ENCODE results near the gene GPSM1.
A peak's percentile ranks its signal among the peaks of the same experiment; 100 is the strongest.

GPSM1 gene

DNA sequence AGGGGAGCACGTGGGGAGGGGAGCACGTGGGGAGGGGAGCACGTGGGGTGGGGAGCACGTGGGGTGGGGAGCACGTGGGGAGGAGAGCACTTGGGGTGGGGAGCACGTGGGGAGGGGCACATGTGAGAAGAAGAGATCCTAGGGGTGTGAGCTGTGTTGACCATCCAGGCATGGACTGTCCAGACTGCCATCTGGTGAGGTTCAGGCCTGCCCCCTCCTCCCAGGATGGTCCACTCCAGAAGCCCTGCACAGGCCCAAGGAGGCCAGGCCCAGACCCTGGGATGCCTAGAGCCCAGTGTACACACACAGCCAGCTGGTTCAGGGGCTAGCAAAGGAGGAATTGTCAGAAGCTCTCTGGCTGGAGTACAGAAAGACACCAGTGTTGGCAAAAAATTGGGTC, 70.3 kb downstream of the GPSM1 start:
- H3K9me3 ChIP-seq (ENCODE audit: insufficient read depth, low read depth, low read length): no peaks in the 10 kb centered on the region
- H3K27me3 ChIP-seq (ENCODE audit: insufficient read depth, low read length): no peaks in the 10 kb centered on the region
- H3K9ac ChIP-seq (ENCODE audit: low read depth, low read length): no peak overlapping the region
- peaks cover 73% of the 10 kb centered on the region for H3K36me3 ChIP-seq (ENCODE audit: insufficient read depth, low read depth, low read length)
- no peak overlapping the region for H3K27ac ChIP-seq (ENCODE audit: low read length)
- 0 out of 2 replicates have a peak, but pooled peaks cover 4% of the 10 kb centered on the region for H3K4me1 ChIP-seq (ENCODE audit: insufficient read depth, low read length)
- no peak overlapping the region for H3K4me3 ChIP-seq (ENCODE audit: low read length)

DNA sequence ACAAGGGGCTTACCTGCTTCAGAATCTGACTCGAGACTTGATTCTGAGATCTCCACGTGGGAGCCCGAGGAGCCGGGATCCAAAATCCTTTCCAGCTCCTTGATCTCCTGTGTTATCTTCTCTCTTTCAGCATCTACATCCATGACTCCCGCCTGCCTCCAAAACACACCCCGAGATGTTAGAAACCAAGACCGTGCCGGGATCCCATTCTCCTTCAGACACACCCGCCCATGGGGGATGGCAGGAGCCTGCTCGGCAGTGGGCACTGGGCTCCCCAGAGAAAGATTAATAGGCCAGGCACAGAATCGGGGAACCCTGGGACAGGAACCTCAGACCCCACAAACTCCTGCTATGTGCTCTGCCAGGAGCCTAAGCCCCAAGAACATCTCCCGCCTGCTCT, 70.9 kb downstream of the GPSM1 start:
- peak overlapping the region; percentile 85 for H3K9ac ChIP-seq (ENCODE audit: low read depth, low read length)
- peaks cover 69% of the 10 kb centered on the region for H3K36me3 ChIP-seq (ENCODE audit: insufficient read depth, low read depth, low read length)
- no peaks in the 10 kb centered on the region for H3K9me3 ChIP-seq (ENCODE audit: insufficient read depth, low read depth, low read length)
- H3K27ac ChIP-seq (ENCODE audit: low read length): no peak overlapping the region
- 0 out of 2 replicates have a peak, but pooled peaks cover 4% of the 10 kb centered on the region for H3K4me1 ChIP-seq (ENCODE audit: insufficient read depth, low read length)
- H3K4me3 ChIP-seq (ENCODE audit: low read length): 0 out of 2 replicates have a peak overlapping the region, but pooled peaks have one; percentile 92
- H3K27me3 ChIP-seq (ENCODE audit: insufficient read depth, low read length): no peaks in the 10 kb centered on the region

- Histone ChIP-seq H3K9me3 (ENCODE audit: insufficient read depth, low read depth, low read length) (no peaks in the 10 kb centered on the region), H3K9ac (ENCODE audit: low read depth, low read length) (peak overlapping the region; percentile 85), H3K36me3 (ENCODE audit: insufficient read depth, low read depth, low read length) (peaks cover 68% of the 10 kb centered on the region), H3K27me3 (ENCODE audit: insufficient read depth, low read length) (no peaks in the 10 kb centered on the region), H3K4me1 (ENCODE audit: insufficient read depth, low read length) (0 out of 2 replicates have a peak, but pooled peaks cover 4% of the 10 kb centered on the region), H3K4me3 (ENCODE audit: low read length) (peak overlapping the region; percentile 92), H3K27ac (ENCODE audit: low read length) (no peak overlapping the region)
Observed at GRCh38 chr9:136399176-136400037, 72.1 kb downstream of the GPSM1 start.

DNA sequence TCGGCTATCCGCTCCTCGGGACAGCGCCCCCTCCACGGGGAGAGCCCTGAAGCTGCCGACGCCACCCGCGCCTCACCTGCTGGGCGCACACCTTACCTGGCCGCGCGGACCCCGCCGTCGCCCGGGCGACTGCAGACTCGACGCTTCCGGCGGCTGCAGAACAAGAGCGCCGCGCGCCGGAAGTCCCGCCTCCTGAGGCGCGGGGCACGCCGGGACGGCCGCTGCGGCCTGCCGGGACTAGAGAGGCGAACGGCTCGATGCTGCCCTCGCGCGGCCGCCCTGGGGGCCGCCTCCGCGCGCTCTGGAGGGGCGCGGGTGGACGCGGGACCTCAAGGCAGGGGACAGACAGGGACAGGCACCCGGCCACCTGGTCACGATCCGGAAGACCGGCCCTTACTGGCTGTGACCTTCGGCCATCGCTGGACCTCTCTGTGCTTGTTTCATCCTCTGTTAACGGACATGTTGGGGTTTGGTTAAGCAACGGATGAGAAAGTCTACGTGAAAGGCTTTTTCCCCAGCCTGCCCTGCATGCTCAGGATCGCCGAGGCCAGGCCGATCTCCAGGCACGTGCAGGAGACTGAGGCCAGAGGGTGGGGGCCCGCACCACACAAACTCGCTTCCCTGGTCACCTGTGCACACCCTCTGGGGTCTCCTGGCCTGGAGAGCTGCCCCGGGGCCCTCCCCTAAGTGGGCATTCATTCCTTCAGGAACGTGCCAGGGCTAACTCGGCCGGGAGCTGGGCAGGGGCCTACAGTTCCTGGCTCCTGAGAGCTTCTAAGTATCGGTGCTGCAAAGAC, 72.9 kb downstream of the GPSM1 start, which contains the start of gene SNAPC4:
SNAPC4 (minus strand) TSS at position 133 of the 797 bp plus-strand sequence. CDS start 1,742 bp downstream, outside the sequence.
- H3K9me3 ChIP-seq (ENCODE audit: insufficient read depth, low read depth, low read length): no peaks in the 10 kb centered on the region
- H3K4me1 ChIP-seq (ENCODE audit: insufficient read depth, low read length): 0 out of 2 replicates have a peak, but pooled peaks cover 4% of the 10 kb centered on the region
- no peaks in the 10 kb centered on the region for H3K27me3 ChIP-seq (ENCODE audit: insufficient read depth, low read length)
- peaks cover 68% of the 10 kb centered on the region for H3K36me3 ChIP-seq (ENCODE audit: insufficient read depth, low read depth, low read length)
- peak within 1 kb of the TSS; percentile 85 for H3K9ac ChIP-seq (ENCODE audit: low read depth, low read length)
- peak within 1 kb of the TSS; percentile 92 for H3K4me3 ChIP-seq (ENCODE audit: low read length)
- no peak within 1 kb of the TSS for H3K27ac ChIP-seq (ENCODE audit: low read length)

DNA sequence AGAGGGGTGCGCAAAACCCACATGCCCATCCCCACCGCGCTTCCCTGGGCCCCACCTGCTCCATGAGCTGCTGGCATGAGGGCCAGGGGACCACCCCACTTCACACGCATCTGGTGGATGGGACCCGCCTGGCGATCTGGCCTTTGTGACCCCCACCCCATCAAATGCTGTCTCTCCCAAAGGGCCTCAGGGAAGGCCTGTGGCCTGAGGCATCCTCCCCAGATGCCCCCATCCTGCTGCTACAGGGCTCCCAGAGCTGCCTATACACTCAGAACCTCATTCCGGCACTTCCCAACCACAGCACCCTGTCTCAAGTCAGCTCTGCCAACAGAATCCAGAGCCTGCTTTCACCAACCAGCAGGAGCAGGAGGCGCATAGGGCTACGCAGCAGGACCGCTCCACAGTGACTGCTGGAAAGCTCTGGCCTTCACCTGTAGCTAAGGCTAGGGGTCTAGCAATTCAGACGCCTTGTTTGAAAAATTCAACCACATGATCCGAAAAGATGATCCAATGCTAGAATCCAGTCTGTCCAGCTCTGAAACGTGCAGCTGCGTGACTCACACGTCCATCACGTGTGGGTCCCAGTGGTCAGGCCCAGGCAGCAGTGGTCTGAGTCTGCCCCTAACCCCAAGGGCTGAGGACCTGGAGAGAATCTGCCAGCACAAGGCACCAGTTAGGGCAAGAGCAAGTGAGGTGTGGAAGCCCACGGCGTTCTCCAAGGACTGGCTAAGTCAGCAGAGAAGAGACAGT, 74.0 kb downstream of the GPSM1 start:
- no peak overlapping the region for H3K9ac ChIP-seq (ENCODE audit: low read depth, low read length)
- 0 out of 2 replicates have a peak, but pooled peaks cover 4% of the 10 kb centered on the region for H3K4me1 ChIP-seq (ENCODE audit: insufficient read depth, low read length)
- no peak overlapping the region for H3K27ac ChIP-seq (ENCODE audit: low read length)
- no peaks in the 10 kb centered on the region for H3K9me3 ChIP-seq (ENCODE audit: insufficient read depth, low read depth, low read length)
- no peak overlapping the region for H3K4me3 ChIP-seq (ENCODE audit: low read length)
- H3K27me3 ChIP-seq (ENCODE audit: insufficient read depth, low read length): no peaks in the 10 kb centered on the region
- H3K36me3 ChIP-seq (ENCODE audit: insufficient read depth, low read depth, low read length): peaks cover 68% of the 10 kb centered on the region

- H3K4me1 ChIP-seq (ENCODE audit: insufficient read depth, low read length): 0 out of 2 replicates have a peak, but pooled peaks cover 4% of the 10 kb centered on the region
Observed at GRCh38 chr9:136402067-136402466, 74.7 kb downstream of the GPSM1 start.

GRCh38 chr9:136403538-136403914, 76.2 kb downstream of the GPSM1 start:
- no peak overlapping the region for H3K27ac ChIP-seq (ENCODE audit: low read length)
- H3K4me1 ChIP-seq (ENCODE audit: insufficient read depth, low read length): 0 out of 2 replicates have a peak, but pooled peaks cover 4% of the 10 kb centered on the region
- no peak overlapping the region for H3K9ac ChIP-seq (ENCODE audit: low read depth, low read length)

More at GRCh38 chr9:136402067-136402466, 74.7 kb downstream of the GPSM1 start:
- Histone ChIP-seq H3K9ac (ENCODE audit: low read depth, low read length) (no peak overlapping the region), H3K27me3 (ENCODE audit: insufficient read depth, low read length) (no peaks in the 10 kb centered on the region), H3K9me3 (ENCODE audit: insufficient read depth, low read depth, low read length) (no peaks in the 10 kb centered on the region), H3K4me3 (ENCODE audit: low read length) (no peak overlapping the region), H3K36me3 (ENCODE audit: insufficient read depth, low read depth, low read length) (peaks cover 68% of the 10 kb centered on the region), H3K27ac (ENCODE audit: low read length) (no peak overlapping the region)

DNA sequence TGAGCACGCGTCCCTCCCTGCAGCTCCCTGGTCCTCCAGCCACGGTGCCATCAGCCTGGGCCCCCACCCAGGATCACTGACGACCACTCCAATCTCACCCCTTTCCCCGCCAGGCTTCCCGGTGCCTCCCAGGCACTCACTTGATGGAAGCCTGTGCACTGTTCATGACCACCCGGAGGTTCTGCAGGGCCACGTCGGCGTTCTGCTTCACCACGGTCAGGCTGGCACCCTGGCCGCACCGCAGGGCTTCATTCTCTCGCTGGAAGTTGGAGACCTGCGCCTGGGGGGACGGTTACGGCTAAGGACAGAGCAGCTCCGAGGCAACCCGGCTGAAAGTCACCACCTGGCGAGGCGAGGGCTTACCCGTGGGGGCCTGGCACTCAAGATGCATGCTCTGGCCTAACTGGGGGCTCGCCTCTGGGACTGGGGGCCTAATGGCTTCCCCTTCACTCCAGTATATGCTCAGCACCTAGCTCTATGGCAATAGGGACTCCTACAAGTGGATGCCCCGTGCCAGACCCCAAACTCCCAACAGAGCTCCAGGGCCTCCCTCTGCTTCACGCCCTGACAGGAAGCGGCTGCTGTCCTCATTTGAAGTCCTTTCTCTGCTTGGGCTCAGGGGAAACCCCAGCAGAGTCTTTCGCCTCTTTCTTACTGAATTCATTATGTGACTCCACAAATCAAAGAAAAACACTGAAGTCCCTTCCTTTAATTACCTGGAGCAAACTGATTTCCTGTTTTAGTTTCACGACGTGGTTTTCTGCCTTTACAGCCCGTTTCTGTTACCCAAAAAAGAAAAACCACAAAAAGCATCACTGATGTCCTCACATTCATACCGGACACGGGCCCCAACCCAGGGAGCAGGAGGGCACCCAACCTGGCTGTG, 76.8 kb downstream of the GPSM1 start:
- Histone ChIP-seq H3K36me3 (ENCODE audit: insufficient read depth, low read depth, low read length) (peaks cover 64% of the 10 kb centered on the region), H3K4me1 (ENCODE audit: insufficient read depth, low read length) (no peaks in the 10 kb centered on the region), H3K27ac (ENCODE audit: low read length) (no peak overlapping the region), H3K4me3 (ENCODE audit: low read length) (no peak overlapping the region), H3K9ac (ENCODE audit: low read depth, low read length) (no peak overlapping the region), H3K27me3 (ENCODE audit: insufficient read depth, low read length) (no peaks in the 10 kb centered on the region), H3K9me3 (ENCODE audit: insufficient read depth, low read depth, low read length) (no peaks in the 10 kb centered on the region)

More at GRCh38 chr9:136403538-136403914, 76.2 kb downstream of the GPSM1 start:
- H3K36me3 ChIP-seq (ENCODE audit: insufficient read depth, low read depth, low read length): peaks cover 66% of the 10 kb centered on the region
- no peaks in the 10 kb centered on the region for H3K27me3 ChIP-seq (ENCODE audit: insufficient read depth, low read length)
- no peaks in the 10 kb centered on the region for H3K9me3 ChIP-seq (ENCODE audit: insufficient read depth, low read depth, low read length)
- no peak overlapping the region for H3K4me3 ChIP-seq (ENCODE audit: low read length)

GRCh38 chr9:136404801-136405136, 77.4 kb downstream of the GPSM1 start:
- H3K9me3 ChIP-seq (ENCODE audit: insufficient read depth, low read depth, low read length): no peaks in the 10 kb centered on the region
- no peak overlapping the region for H3K27ac ChIP-seq (ENCODE audit: low read length)
- H3K36me3 ChIP-seq (ENCODE audit: insufficient read depth, low read depth, low read length): peaks cover 64% of the 10 kb centered on the region
- no peak overlapping the region for H3K4me3 ChIP-seq (ENCODE audit: low read length)
- H3K27me3 ChIP-seq (ENCODE audit: insufficient read depth, low read length): no peaks in the 10 kb centered on the region
- peaks cover 3% of the 10 kb centered on the region; the same call in 1 of the 2 replicates for H3K4me1 ChIP-seq (ENCODE audit: insufficient read depth, low read length)
- no peak overlapping the region for H3K9ac ChIP-seq (ENCODE audit: low read depth, low read length)

GRCh38 chr9:136405481-136405880, 78.1 kb downstream of the GPSM1 start:
- no peak overlapping the region for H3K27ac ChIP-seq (ENCODE audit: low read length)
- no peaks in the 10 kb centered on the region for H3K27me3 ChIP-seq (ENCODE audit: insufficient read depth, low read length)
- H3K9me3 ChIP-seq (ENCODE audit: insufficient read depth, low read depth, low read length): no peaks in the 10 kb centered on the region
- no peak overlapping the region for H3K4me3 ChIP-seq (ENCODE audit: low read length)
- peaks cover 64% of the 10 kb centered on the region for H3K36me3 ChIP-seq (ENCODE audit: insufficient read depth, low read depth, low read length)
- H3K9ac ChIP-seq (ENCODE audit: low read depth, low read length): no peak overlapping the region
- peaks cover 3% of the 10 kb centered on the region; the same call in 1 of the 2 replicates for H3K4me1 ChIP-seq (ENCODE audit: insufficient read depth, low read length)

Data from iPS-20b (cell line).